Osteocyte (in vitro differentiated cells): ENCODE results near the gene PDE3A. TPM values are rescaled to one million over a fixed set of nuclear protein-coding genes. Genes with fewer than 3 reads are reported as not detected.

Source experiments
- DNase-seq: peaks from one replicate; pipeline ENCODE4 v3.0.0; 2021; ENCODE audit warnings: mixed read lengths; ENCODE audit not compliant: unreplicated experiment; ENCODE audit errors: extremely low spot score
- H3K27ac Mint-ChIP-seq: one replicate; pipeline ENCODE4 v1.8.0; 2021; ENCODE audit warnings: mild to moderate bottlenecking, mixed read lengths; ENCODE audit not compliant: unreplicated experiment
- H3K27me3 Mint-ChIP-seq: one replicate; pipeline ENCODE4 v1.8.0; 2021; ENCODE audit warnings: mixed read lengths; ENCODE audit not compliant: unreplicated experiment
- H3K36me3 Mint-ChIP-seq: one replicate; pipeline ENCODE4 v1.8.0; 2021; ENCODE audit warnings: mixed read lengths; ENCODE audit not compliant: unreplicated experiment
- H3K4me1 Mint-ChIP-seq: one replicate; pipeline ENCODE4 v1.8.0; 2021; ENCODE audit warnings: mixed read lengths; ENCODE audit not compliant: unreplicated experiment
- H3K4me3 Mint-ChIP-seq: one replicate; pipeline ENCODE4 v1.8.0; 2021; ENCODE audit warnings: mild to moderate bottlenecking, moderate library complexity, mixed read lengths; ENCODE audit not compliant: unreplicated experiment
- H3K9me3 Mint-ChIP-seq: one replicate; pipeline ENCODE4 v1.8.0; 2021; ENCODE audit warnings: mixed read lengths; ENCODE audit not compliant: unreplicated experiment
- total RNA-seq: library from RNA; stranded (reverse); gene quantifications from 2 replicates; pipeline ENCODE4 v1.2.1, GENCODE V29; 2021
- TF ChIP-seq, protein P1 (sequence below): fragments of 200-600 bp; sonication (generic); IDR thresholded peaks from 2 replicates; pipeline ENCODE4 v1.5.0; 2021; ENCODE audit warnings: antibody characterized with exemption, mild to moderate bottlenecking, moderate library complexity

PDE3A gene
- total RNA-seq, 1 donor from 2014 or later = 27.8 TPM

DNA sequence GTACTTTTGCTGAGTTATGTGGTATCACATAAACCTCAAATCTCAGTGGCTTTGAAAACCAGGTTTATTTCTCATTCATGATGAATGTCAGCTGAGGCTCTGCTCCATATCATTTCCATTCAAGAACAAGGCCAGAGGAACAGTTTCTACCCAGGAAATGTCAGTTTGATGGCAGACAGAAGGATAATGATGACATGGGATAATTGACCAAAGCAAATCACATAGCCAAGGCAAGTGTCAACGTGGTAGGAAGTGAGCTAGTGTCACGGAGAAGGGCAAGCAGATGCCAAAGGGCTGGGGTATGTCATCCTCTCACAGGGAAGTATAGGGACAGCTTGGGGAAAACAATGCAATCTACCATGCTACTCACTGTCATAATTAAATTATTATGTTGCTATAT, 12.3 kb upstream of the PDE3A start:
- Mint-ChIP-seq H3K36me3 (no peaks in the 10 kb centered on the region), H3K4me1 (peaks cover 11% of the 10 kb centered on the region), H3K9me3 (no peaks in the 10 kb centered on the region), H3K27me3 (no peaks in the 10 kb centered on the region), H3K4me3 (no peak overlapping the region), H3K27ac (no peak overlapping the region)
- no peak for DNase-seq
- TF ChIP-seq, protein P1, sequence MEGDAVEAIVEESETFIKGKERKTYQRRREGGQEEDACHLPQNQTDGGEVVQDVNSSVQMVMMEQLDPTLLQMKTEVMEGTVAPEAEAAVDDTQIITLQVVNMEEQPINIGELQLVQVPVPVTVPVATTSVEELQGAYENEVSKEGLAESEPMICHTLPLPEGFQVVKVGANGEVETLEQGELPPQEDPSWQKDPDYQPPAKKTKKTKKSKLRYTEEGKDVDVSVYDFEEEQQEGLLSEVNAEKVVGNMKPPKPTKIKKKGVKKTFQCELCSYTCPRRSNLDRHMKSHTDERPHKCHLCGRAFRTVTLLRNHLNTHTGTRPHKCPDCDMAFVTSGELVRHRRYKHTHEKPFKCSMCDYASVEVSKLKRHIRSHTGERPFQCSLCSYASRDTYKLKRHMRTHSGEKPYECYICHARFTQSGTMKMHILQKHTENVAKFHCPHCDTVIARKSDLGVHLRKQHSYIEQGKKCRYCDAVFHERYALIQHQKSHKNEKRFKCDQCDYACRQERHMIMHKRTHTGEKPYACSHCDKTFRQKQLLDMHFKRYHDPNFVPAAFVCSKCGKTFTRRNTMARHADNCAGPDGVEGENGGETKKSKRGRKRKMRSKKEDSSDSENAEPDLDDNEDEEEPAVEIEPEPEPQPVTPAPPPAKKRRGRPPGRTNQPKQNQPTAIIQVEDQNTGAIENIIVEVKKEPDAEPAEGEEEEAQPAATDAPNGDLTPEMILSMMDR = no peak

DNA sequence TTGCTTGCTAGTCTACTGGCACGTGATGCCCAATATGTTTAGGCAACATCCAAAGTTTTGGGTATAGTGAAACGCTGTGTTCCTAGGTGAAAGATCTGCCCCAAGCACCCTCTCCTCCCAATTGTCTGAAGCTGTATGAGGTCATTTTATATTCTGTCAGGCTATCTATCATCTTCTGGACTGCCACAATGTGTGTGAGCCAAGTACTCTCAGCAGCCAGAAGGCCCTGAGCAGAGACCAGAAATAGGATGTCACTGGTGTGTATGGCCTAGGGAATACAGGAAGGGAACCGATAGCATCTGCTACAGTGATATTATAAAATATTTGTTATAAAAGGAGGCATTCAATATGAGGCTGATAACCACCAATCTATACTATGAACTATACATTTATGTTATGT, 7.9 kb upstream of the PDE3A start:
- Mint-ChIP-seq H3K9me3 (no peaks in the 10 kb centered on the region), H3K4me1 (peaks cover 2% of the 10 kb centered on the region), H3K36me3 (no peaks in the 10 kb centered on the region), H3K27me3 (no peaks in the 10 kb centered on the region), H3K27ac (no peak overlapping the region), H3K4me3 (no peak overlapping the region)
- DNase-seq = no peak
- TF ChIP-seq, protein P1 = no peak

DNA sequence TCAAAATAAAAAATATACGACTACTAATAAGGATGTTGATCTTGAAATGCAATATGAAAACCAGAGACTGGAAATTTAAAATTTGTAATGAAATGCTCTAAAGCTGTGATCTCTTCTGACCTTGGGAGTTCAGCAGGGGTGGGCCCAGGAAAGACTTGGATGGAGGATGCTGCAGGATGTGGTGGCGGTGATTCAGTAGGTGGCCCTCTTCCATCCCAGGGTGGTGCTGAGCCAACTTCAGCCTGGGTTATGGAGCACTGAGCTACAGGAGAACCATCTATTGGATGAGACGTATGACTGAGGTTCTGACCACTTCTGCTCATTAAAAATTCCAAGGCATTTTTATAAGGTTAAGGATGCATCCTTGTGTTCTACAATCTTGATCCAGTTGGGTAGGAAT, 6.9 kb upstream of the PDE3A start:
- DNase-seq = no peak
- no peak overlapping the region for H3K4me3 Mint-ChIP-seq
- TF ChIP-seq, protein P1 = no peak
- H3K36me3 Mint-ChIP-seq = no peaks in the 10 kb centered on the region
- no peaks in the 10 kb centered on the region for H3K27me3 Mint-ChIP-seq
- H3K4me1 Mint-ChIP-seq = peaks cover 2% of the 10 kb centered on the region
- H3K9me3 Mint-ChIP-seq = no peaks in the 10 kb centered on the region
- H3K27ac Mint-ChIP-seq = no peak overlapping the region

DNA sequence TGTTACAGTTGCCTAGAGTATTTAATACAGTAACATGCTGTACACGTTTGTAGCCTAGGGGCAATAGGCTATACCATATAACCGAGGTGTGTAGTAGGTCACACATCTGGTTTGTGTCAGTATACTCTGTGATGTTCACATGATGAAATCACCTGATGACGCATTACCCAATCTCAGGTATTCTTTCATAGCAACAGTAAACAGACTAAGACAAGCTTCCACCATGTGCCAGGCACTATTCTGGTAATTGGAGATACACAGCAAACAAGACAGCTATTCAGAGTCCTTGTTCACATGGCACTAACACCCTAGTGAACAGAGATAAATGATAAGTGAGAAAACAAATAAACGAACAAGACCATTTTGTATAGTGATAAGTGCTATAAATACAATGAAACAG, 3.8 kb upstream of the PDE3A start:
- peaks cover 12% of the 10 kb centered on the region for H3K4me1 Mint-ChIP-seq
- TF ChIP-seq, protein P1 = no peak
- H3K9me3 Mint-ChIP-seq = no peaks in the 10 kb centered on the region
- no peaks in the 10 kb centered on the region for H3K27me3 Mint-ChIP-seq
- H3K4me3 Mint-ChIP-seq = no peak overlapping the region
- H3K36me3 Mint-ChIP-seq = no peaks in the 10 kb centered on the region
- H3K27ac Mint-ChIP-seq = no peak overlapping the region
- DNase-seq = no peak

DNA sequence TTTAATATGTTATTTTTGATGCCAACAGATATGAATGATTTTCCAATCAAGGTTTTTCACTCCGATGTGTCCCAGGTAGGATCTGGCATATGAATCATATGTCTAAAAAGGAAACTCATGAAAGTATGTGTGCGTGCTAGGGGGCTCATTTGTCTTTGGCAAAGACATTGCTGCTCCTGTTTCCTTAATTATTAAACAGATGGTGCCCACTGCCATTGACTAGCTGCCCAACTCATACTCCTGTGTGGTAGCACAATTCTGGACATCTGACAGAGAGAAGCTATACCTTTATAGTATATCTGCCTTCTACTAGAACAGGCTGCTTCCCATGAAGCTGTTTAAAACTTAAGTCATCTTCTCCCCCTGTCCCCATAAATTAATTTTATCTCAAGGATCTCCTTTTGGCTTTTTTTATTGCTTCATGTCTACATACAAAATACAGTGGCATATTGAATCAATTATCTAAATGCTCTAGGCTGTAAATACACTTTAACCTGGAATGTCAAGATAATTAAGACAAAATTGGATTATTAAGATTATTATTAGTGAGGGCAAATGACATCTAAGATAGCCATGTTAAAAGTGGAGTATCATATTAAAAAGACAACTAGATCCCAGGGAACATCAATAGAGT, 1.4 kb upstream of the PDE3A start:
- H3K9me3 Mint-ChIP-seq = no peaks in the 10 kb centered on the region
- no peak overlapping the region for H3K4me3 Mint-ChIP-seq
- TF ChIP-seq, protein P1 = no peak
- H3K4me1 Mint-ChIP-seq = peaks cover 22% of the 10 kb centered on the region
- no peak for DNase-seq
- no peak overlapping the region for H3K27ac Mint-ChIP-seq
- H3K27me3 Mint-ChIP-seq = no peaks in the 10 kb centered on the region
- no peaks in the 10 kb centered on the region for H3K36me3 Mint-ChIP-seq
